ENCODE measurements around the gene SLC15A3.

SLC15A3 gene

DNA sequence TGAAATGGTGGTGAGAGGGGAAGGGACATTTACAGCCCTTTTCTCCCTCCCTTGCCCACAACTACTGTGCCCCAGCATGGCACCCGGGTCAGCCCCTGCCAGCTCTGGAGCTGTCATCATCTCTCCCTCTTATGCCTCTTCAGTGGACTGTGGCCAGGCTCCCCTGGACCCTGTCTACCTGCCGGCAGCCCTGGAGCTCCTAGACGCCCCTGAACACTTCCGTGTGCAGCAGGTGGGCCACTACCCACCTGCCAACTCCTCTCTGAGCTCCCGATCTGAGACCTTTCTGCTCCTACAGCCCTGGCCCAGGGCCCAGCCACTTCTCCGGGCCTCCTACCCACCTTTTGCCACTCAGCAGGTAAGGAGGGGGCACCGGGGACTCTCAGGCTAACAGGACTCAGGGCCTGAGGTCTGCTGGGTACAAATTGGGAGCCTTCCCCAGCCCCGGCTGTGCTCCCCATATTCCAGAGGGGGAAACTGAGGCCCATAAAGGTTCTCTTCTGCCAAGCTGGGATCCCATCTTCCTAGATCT lies 24.8 kb downstream of the SLC15A3 start:
- DNase-seq, result no peak

DNA sequence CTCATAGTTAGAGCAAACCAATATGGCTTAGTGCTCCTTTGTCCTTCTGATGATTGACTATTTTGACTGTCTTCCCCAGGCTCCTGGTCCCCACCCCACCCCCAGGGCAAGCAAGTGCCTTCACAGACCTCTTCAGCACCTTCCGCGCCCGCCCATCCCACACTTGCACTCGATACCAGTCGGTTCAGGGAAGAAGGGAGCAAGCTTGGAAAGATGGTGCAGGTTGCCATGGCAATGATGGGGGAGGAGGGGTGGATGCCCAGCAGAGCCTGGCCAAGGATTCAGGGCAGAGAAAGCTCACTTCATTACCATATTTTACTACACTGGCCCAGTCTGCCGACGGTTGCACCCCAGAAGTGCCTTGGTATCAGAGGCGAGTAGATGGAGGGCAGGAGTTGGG lies 25.5 kb downstream of the SLC15A3 start:
- no peak for DNase-seq

DNA sequence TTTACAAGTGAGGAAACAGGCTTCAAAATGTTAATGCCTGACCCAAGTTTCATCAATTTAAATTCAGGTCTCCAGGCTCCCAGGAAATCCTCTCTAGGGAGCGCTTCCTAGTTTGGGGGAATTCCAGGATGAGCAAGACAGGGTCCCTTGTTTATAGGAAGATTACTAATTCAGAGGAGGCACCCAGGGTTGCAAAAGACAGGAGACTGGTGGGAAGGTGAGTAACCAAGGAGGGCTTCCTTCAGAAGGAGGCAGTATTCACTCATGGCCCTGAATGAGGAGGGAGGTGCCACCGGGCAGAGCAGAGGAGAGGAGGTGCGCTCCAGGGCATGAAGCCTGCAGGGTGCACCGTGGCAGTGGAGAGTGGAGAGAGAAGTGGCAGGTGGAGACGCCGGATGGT lies 26.1 kb downstream of the SLC15A3 start:
- no peak for DNase-seq

DNA sequence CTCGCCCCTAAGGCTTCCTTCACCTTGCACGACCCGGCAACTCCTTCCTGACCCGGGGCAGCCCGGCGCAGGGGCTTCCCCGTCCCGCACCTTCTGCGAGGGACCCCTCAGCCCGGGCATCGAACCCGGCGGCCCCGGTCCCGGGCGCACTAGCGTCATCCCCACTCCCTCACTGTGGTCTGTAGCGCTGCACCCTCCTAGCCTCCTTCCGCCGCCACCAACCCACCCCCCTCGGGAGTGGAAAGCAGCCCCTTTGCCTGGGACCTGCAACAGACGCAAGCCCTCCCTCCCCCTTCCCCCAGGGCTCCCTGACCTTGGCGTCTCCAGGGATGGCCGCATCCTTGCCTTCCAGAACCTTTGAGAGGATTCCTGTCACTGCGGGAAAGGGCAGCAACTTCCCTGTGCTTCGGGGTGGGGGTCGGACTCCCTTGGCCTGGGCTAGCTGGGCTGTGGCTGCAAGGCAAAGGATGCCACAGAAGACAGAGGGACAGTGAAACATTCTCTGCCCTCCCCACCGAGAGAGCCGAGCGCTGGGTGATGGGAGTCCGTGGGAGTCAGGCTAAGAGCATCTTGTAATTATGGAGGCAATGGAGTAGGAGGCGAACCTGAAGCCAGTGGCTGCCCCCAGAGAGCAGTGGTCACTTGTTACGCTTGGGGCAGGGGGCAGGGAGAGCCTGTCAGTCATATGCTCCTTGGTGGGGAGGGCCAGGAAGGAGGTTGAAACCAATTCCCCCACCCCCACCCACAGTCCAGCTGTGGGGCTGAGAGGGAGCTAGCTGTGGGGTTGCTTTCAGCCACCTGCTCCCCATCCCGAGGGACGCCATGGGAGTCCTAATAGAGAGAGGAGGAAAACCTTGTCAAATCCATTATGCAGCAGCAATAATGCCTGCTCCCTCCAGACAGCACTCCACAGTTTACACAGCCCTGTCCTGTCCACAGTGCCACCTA lies 26.8 kb downstream of the SLC15A3 start:
- peak; percentile 27 for DNase-seq

DNA sequence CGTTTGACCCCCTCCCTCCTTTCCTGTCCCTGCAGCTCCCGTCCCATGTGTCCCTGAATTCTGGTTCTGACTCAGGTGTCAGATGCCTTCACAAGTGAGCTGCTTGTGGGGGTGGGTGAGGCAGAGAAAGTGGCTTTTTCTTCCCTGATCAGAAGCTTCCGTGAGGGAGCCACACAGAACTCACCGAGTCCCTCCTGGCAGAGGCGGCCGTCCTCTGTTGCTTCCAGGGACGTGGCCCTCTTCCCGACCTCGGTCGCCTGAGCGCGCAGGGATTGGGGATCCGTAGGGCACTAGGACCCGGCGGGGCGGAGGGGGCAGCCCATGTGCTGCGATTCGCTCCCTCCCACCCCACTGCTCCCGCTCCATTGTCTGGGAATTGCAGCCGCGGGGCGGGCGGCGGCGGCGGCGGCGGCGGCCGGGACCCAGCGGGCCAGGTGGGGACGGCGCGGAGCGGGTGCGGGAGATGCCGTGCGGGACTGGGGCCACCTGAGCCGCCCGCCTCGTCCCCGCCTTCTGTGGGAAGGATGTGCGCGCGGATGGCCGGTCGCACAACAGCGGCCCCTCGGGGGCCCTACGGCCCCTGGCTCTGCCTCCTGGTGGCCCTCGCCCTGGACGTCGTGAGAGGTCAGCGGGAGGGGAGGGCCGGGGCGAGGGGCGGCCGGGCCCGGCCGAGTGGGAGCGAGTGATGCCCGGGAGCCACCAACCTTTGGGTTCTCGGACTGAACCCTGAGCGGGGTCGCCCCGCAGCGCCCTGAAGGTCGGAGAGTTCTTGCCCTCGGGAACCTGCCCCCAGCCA lies 27.7 kb downstream of the SLC15A3 start, which contains the start of gene TMEM132A:
Gene TMEM132A, plus strand, starts transcription at position 351 of the 796 bp plus-strand sequence. Its CDS starts 174 bp downstream, at position 525.
- DNase-seq, result peak; percentile 72

DNA sequence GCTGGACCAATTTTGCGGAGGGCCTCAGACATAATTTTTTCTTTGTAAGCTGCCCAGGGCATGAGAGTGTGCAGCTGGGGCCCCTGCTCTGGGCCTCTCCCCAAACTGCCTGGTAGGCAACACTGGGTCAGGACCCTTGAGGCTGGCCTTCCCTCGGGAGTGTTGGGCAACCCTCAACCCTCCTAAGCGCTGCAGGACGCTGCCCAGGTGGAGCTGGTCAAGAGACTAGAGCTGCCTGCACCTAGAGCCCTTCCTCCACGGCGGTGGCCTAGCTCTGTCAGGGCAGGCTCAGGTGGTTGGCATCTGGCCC lies 28.2 kb downstream of the SLC15A3 start:
- DNase-seq, result no peak

DNA sequence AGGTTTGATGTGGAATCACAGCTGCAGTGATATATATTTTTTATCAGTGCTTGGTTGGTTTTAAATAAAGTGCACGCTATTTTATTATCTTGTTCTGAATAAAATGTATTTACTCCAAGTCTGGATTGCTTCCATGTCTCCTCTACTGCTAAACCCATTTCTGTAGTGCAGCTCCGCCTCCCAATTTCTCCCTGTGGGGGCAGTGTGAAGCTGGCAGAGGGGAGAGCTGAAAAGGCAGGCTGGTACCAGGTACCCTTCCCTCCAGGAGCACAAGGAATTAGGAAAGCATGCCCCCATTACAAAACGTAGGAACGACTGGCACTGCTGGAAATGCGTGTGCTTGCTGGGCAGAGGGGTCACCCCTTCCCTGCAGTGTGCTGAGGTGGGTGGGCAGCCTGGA lies 28.6 kb downstream of the SLC15A3 start:
- no peak for DNase-seq

DNA sequence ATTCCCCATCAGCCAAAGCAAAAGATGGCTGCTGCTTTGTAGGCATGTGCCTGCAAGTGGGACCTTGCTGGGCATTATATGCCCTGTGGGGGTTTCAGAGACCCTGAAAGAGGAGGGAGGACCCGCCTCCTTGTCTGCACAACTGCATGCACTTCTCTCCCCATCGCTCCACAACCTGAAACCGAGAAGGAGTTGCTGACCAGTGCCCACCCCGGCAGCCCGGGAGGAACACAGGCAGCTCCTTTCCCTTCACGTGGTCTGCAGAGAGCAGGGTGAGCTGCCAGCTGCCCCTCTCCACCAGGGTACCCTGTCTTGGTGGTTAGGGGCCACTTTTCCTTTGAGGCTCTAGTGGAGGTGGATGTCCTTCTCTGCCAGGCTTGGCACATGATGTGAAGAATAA lies 29.1 kb downstream of the SLC15A3 start:
- no peak for DNase-seq

DNA sequence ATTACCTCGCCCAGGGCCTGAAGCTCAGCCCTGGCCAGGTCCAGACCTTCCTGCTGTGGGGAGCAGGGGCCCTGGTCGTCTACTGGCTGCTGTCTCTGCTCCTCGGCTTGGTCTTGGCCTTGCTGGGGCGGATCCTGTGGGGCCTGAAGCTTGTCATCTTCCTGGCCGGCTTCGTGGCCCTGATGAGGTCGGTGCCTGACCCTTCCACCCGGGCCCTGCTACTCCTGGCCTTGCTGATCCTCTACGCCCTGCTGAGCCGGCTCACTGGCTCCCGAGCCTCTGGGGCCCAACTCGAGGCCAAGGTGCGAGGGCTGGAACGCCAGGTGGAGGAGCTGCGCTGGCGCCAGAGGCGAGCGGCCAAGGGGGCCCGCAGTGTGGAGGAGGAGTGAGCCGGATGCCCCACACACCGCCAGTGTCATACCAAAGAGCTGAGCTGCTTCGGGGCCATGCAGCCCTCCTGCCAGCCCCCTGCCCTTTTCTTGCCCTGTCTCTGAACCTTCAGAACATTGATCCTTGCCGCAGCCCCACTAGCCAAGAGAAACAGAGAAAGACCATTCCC lies 30.1 kb downstream of the SLC15A3 start:
- no peak for DNase-seq

DNA sequence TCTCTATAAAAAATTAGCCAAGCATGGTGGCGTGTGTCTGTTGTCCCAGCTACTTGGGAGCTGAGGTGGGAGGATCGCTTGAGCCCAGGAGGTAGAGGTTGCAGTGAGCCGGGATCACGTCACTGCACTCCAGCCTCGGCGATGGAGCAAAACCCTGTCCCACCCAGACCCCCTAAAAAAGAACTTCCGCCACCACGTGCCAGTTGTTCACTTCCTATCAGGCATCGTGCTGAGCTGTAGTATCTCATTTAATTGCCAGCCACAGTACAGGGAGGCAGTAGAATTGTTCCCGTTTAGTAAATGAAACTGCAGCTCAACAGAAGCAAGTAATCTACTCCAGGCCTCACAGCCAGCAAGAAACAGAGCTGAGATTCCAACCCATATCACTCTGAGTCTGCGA lies 30.7 kb downstream of the SLC15A3 start:
- no peak for DNase-seq

DNA sequence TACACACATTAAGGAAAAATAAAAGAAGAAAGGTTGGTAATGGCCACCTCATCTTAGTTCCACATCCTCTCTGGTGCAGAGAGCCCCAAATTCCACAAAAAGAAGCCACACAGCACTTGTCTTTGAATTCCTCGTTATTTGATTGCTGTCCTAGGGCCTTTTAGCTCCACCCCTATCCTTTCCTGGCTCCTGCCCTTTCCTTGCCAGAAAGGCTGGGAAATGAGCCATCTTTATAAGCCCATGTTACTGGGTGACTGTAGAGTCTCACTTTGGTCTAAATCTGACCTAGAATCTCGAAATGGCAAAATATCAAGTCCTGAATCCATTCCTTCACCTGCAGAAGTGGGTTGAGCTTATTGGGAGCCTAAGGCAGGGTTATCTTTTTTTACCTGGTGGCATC lies 32.0 kb downstream of the SLC15A3 start:
- DNase-seq, result no peak

DNA sequence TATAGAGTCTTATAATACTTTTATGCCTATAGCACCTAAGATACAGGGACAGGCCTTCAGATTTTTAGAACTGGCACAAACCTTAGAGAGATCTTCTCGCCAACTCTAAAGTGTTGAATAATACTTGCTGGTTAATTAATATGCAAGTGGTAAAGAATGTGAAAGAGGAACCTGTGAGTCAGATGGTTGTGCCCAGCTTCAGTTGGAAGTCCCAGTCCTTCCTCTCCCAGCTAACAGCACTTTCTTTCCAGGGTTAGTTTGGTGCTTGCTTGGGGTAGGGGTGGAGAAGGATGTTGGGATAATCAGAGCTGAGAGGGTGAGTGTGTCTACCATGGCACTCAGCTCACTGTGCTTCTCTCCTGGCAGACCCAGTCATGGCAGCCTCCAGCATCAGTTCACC lies 32.7 kb downstream of the SLC15A3 start:
- no peak for DNase-seq

DNA sequence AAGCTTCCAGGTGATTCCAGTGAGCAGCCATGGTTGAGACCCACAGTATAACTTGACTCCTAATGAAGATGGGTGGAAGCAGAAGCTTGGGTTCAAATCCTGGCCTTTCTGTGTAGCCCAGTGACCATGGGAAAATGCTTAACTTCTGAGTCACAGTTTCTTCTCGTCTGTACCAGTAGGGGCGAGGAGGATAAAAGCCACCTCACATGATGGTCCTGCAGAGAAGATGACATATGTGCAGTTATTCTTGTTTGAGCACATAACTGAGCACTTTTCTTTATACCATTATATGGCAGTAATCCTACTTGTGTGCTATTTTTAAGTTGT lies 33.1 kb downstream of the SLC15A3 start:
- no peak for DNase-seq

DNA sequence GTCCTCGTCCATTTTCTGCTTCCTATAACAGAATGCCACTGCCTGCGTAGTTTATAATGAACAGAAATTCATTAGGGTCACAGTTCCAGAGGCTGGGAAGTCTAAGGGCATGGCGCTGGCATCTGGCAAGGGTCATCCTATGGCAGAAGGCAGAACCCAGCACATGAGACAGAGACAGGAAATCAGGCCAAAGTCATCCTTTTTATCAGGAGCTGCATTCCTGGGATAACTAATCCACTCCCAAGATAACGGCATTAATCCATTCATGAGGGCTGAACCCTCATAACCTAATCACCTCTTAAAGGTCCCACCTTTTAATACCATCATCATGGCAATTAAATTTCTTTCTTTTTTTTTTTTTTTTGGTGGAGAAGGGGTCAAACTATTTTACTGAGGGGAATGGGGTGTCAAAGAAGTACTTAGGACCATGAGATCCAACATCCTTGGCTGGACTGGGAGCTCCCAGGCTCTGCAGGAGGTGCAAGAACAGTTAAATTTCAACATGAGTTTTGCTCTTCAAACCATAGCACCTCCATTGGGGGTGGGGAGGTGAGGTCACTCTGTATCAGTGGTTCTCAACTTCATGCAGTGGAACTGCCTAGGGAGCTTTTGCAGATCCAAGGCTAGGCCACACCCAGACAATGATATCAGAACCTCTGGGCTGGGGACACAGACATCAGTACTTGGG lies 33.6 kb downstream of the SLC15A3 start:
- no peak for DNase-seq

DNA sequence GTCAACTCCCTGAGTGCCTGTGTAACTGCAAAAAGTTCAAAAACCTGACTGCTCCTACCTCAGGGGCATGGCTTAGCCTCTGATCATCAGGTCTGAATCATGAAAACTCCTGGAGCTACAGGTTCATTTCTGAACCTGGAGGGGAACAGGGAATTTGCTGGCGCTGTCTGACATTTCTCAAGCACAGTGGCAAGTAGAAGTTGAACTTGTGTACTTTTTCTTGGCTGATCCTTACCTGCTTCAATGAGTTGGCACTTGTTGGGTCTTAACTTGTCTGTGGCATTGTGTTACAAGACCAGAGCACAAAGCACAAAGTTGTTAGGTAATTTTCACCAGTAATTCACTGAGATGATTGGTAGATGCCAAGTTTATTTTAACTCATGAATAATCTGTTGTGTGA lies 34.7 kb downstream of the SLC15A3 start:
- DNase-seq, result no peak

DNA sequence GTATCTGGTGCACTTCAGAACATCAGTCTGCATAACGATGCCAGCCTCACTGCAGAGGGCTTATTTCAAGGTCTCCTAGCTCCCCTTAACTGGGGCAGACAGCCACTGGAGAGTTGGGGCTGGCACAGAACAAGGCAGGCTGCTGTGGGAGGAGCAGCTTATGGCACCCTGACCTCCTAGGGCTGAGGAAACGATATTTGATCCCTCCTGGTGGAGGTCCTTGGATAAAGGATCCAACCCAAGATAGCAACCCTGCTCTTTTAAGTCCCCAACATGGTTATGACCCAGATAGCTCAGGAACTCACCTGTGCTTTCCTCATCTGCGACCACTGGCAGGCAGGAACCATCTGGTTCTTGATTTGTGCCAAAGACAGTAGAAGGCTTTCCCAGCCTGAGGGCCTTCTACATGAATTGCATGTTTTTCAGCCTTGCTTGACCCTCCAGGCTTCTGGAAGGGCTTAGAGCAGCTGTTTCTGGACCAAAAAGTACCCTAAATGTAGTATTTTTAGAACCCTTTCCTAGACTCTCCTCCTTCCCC lies 35.2 kb downstream of the SLC15A3 start:
- no peak for DNase-seq

DNA sequence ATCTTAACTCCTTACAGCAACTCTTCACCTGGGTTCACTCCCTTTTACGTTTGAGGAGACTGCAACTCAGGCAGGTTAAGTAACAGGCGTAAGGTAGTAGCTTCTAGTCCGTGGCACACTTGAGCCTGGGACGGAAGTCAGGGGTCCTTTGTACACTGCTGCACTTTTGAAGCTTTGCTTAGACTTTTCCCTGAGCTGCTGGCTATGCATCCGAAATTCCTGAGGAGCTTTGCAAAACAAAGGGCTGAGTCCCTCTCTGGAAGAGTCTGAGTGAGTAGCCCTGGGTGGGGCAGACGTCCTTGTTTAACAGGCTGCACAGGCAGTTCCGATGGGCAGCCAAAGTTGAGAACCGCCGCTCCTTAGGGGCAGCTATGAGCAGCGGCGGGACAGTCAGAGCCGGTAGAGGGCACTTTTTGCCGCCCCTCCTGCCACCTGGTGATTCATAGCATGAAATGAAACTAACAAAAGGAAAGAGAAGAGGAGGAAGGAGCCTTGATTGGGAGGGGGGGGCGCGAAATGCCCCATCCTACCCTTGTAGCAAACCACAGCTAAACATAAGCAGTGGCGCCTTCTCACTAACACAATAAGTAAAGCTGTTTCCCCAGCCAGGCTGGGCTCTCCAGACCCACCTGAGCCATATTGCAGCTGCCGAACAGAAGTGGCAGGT lies 36.6 kb downstream of the SLC15A3 start:
- DNase-seq, result peak; percentile 27

DNA sequence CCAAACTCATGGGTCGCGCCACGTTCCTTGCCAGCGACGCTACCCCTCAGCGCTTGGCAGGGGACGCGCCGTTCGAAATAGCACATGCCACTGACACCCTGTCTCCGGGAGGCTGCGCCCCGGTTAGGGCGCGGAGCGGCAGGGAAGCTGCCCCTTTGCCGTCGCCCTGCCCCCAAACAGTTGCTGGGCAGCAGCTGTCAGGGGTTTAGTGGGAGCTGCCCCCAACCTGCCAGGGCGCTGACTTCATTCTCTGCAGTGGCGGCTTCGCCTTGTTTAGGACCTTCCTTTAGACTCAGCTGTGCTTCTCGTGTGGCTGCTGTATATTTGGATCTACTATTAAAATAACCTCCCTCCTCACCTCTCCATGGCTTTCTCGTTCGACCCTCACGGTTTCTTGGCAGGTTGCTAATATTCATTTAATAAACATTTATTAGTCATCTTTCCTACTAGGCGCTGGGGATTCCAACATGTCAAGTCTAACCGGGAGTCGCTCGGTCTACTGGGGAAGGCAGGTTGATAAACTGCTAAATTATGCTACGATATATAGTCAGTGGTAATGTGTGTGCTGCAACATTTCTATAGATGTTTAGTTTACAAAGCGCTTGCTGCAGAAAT lies 37.2 kb downstream of the SLC15A3 start:
- DNase-seq, result no peak

DNA sequence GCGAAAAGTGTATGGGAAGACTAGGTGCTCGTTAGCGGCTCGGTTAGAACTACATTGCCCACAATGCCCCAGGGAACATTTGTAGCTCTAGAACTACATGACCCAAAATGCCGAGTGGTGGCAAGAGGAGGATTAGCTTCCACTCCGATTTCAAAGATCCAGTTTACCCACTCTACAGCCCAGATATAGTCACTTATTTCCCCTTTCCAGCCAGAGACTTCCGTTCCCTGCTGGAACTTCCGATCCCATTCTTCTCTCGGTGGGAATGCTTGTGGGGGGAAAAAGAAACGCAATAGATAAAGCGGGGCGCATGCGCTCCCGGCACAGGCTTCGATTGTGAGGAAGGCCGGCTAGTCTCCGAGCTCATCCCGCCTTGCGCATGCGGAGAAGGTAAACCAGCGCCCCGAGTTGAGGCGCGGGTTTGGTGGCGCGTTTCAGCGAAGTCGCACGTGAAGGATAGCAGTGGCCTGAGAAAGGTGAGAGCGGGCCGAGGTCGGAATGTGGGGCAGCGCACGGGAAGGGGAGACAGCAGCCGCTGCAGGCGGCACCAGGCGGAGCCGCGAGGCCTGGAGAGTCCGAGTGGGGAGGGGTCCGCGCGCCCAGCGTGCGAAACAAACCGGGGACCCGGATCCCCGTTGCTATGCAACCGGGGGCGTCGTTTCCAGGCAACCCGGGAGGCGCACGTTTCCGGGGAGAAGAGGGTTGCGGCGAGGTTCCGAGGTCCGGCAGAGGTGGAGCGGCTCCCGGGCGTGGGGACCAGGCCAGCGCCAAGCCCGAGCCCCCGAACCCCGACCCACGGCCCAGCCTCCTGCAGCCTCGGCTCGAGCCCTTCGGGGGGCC lies 38.0 kb downstream of the SLC15A3 start, which contains the start of gene TMEM109:
Gene TMEM109, plus strand, starts transcription at position 366 of the 840 bp plus-strand sequence. CDS start 5,536 bp downstream, outside the sequence.
- DNase-seq, result peak; percentile 90

DNA sequence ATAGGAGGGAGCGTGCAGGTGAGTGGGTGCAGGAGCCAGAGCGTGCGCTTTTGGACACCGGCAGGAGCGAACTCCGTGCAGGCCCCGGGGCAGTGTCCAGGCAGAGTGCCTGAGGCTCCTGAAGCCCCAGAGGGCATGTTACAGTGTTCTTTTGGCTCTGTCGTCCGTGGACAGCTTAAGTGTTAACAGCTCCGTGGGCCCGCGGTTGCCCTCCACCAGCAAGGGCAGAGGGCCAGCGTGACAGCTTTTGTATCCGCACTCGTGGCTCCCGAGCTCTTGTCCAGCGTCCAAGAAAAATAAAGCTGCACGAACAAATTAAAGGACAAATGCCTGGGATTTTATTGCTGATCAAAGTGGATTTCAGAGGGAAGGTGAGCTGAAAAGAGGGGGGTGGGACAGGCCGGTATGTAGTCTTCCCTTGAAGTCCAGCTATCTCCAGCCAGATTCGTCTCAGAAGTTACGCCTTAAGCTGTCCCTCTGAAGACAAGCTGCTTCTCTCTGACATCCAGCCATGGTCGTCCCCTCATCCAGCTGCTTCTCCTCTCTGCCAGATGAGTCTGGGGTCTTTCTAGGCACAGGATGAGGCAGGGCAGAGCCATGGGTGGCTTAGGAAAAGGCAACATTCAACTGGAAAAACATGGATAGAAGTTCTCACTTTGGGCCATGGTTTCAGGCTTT lies 39.0 kb downstream of the SLC15A3 start:
- DNase-seq, result no peak

All from COR-L47 (cell line).